NAMALWA (cell line): ENCODE measurements around the gene SFTPD.

Experiments used
- DNase-seq: peaks from one replicate; pipeline ENCODE4 v3.0.0-alpha.2; 2015; ENCODE audit warnings: low spot score

Gene SFTPD

GRCh38 chr10:79944428-79945395, 4.2 kb downstream of the SFTPD start:
- no peak for DNase-seq

DNA sequence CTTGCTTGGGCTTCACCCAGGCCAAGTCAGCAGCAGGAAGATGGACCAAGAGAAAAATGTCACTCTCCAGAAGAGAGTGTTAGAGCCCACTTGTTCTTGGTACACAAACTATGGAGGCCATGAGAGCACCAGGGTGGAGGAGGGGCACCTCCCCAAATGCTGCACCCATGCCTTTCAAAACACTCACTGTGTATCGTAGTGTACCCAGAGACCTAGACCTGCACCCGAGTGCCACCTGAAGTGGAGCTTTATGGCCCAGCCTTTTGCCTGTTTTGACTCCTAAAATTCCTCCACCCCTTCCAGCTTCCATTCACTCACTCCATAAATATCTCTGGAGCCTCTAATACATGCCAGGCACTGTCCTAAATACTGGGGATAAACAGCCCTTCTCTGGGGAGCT, 5.0 kb downstream of the SFTPD start:
- no peak for DNase-seq

GRCh38 chr10:79942261-79943185, 6.4 kb downstream of the SFTPD start:
- DNase-seq, result no peak

- no peak for DNase-seq
Measured at GRCh38 chr10:79941585-79942210, 7.2 kb downstream of the SFTPD start.

GRCh38 chr10:79941146-79941545, 7.8 kb downstream of the SFTPD start:
- DNase-seq, result no peak

- DNase-seq, result no peak
Measured at GRCh38 chr10:79940431-79940830, 8.5 kb downstream of the SFTPD start.

- DNase-seq, result no peak
Measured at GRCh38 chr10:79939969-79940368, 8.9 kb downstream of the SFTPD start.

GRCh38 chr10:79938728-79939406, 10.0 kb downstream of the SFTPD start:
- DNase-seq, result peak; percentile 55

DNA sequence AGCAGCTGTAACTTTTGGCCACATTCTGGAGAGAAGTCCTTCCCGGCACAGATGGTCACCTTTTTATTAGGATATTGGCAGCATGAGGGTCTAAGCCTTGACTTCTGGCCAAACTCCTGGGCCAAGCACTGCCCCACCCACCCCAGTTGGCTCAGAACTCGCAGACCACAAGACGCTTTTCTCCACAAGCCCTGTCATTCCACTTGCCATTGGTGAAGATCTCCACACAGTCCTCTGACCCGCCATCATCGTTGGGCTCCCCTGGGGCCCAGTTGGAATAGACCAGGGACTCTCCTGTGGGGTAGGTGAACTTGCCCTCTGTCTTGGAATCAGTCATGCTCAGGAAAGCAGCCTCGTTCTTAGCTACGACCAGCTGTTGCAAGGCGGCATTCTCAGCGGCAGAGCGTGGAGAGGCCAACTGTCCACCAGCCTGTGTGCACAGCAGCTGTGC, 11.2 kb downstream of the SFTPD start:
- no peak for DNase-seq

DNA sequence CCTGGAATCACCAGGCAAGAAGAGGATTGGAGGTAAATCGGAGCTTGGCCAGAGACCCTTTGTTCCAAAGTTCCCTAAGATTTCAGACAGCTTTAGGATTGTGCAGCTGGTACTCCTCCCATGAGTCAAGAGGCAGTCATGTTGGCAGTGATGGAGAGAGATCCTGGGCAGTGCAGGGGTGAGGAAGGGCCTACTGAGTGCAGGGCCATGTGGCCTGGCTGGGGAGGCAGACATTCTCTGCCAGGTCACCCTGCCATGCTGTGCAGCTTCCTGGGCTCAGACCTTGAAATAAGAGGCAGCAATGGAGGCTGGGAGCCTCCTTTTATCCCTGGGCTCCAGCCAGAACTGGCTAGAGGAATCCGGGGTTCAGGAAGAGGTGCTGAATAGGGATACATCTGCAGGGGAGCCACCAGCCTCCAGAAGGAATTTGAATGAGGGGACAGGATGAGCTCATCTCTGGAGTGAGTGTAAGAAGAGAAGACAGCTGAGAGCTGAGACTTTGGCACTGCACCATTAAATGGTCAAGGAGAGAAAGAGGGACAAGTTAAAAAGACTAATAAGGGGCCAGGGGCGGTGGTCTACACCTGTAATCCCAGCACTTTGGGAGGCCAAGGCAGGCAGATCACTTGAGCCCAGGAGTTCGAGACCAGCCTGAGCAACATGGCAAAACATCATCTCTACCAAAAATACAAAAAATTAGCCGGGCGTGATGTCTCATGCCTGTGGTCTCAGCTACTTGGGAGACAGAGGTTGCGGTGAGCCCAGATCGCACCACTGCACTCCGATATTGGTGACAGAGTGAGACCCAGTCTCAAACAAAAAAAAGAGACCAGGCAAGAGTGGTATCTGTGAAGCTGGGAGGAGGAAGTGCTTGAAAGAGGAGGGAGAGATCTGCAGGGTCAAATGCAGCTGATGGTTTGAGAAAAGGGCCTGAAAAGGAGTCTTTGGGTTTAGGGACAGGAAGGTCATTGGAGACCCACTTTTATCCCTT, 12.0 kb downstream of the SFTPD start:
- no peak for DNase-seq

DNA sequence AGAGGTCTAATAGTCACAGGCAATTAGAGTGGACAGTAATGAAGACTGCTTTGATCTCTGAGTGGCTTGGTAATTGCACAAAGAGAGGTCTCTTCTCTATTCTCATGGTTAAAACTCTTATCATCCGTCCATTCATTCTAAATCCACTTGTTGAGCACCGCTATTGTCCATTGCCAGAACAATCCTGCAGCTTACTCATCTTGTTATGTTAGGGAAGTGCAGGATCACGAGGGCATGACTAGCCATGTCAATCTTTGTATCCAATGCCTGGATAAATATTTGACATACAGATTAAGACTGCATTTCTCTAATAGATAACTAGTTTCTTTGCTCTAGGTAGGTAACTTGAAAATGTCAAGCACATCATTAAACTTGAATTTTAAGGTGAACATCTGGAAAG, 14.9 kb downstream of the SFTPD start:
- no peak for DNase-seq

DNA sequence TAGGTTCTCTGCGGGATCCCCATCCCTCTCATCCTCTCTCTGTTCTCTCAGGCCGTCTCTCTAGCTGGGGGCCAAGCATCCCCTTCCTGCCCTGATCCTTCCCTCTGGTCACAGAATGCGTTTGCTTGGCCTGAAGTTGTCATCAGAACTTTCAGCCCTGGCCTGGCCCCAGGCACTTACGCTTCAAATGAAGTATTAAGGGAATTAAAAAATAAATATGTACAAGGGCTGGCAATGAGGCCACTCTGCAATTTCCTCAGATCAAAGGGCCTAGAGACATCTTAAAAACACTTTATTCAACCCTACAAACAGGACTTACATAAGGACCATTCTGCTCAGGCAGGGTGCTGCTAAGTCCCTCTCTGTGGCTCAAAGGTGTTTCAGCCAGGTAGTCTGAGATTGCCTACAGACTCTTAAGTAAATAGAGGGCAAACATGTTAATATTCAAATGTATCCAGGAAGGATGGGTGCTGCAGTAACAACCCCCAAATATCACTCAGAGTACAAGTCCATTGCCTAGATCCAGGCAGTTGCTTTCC, 16.0 kb downstream of the SFTPD start:
- no peak for DNase-seq

DNA sequence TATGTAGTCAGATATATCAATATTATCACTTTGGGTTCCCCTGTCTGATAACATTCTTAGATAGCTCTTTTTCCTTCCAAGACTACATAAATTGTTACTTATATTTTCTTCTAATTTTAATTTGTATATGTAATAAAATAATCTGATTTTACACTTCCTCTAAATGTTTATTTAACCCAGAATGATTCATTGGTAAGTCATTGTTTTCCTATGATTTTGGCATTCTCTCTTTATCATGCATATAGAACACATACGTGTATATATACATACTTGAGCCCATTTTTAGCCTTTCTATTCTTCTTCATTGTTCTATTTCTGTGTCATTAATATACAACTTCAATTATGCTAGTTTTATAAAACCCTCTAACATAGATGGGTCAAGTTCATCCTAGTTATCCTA, 16.6 kb downstream of the SFTPD start:
- no peak for DNase-seq

DNA sequence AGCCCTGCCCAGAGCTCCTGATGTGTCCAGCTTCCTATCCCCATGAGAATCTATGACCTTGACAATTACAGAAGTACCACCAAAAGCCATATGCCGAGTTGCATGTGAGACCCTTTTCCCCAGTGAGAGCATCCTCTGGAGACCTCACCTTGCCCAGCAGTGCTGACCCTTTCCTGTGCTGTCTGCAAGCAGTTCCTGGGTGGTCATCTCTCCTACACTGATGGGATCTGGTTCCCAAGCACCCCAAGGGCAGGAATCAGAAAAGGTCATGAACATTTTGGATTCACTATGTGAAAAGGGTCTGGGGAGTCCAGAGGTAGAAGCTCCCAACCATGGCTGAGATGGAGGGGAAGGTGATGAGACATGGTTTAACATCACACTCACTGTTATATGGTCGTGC, 18.2 kb downstream of the SFTPD start:
- DNase-seq, result no peak

DNA sequence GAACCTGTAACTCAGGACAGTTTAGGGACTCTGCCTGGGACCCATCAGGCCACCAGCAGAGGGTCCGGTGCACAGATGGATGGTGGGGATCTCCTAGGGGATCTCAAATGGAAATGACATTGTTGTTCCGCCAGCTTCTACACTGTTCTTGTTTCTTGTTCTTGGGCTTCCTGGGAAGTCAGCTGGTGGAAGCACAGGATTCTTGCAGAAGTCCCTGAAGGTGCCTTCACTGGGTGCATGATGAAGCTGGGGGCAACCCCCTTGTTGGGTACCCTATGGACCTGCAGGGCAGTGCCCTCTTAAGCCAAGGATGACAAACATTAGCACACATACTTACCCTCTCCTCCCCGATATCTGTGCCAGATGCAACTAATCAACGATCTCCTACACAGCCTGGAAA, 18.6 kb downstream of the SFTPD start:
- no peak for DNase-seq

GRCh38 chr10:79929409-79929904, 19.4 kb downstream of the SFTPD start:
- peak; percentile 49 for DNase-seq

DNA sequence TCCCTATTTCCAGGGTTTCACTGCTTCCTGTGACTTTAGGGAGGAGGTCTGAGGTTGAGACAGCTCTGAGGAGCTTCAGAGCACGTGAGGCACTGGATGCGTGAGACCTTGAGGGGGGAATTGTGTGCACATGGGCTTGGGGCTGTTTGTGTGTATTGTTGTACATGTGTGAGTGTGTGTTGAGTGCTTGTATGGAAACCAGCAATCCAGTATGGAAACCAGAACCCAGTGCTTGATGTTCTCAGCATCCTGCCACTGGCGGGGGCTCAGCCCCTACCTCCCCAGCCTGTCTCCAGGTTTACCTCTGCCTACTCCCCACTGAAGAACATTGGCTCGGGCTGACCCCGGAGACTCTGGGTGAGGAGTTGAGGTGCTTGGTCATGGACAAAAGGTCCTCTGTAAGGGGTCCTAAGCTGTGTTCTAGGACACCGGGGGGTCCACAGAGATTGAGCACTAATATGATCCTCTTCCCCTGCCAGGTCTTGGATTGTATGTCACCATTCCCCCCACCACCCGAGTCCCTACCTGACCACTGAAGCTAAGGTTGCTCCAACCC, 20.8 kb downstream of the SFTPD start:
- DNase-seq, result no peak

- no peak for DNase-seq
Measured at GRCh38 chr10:79927111-79927828, 21.6 kb downstream of the SFTPD start.

GRCh38 chr10:79926037-79926436, 22.9 kb downstream of the SFTPD start:
- DNase-seq, result no peak
